LoVo (cell line): ENCODE results near the gene UBE2D1.
"Not testable (repeated sequence)": the region's sequence is repeated elsewhere in the genome, so short reads cannot be mapped to it uniquely, and the experiment has no call there.

Experiments used
- DNase-seq: peaks from one replicate; pipeline ENCODE4 v3.0.0-alpha.2; 2016; ENCODE audit warnings: low spot score

The UBE2D1 gene

DNA sequence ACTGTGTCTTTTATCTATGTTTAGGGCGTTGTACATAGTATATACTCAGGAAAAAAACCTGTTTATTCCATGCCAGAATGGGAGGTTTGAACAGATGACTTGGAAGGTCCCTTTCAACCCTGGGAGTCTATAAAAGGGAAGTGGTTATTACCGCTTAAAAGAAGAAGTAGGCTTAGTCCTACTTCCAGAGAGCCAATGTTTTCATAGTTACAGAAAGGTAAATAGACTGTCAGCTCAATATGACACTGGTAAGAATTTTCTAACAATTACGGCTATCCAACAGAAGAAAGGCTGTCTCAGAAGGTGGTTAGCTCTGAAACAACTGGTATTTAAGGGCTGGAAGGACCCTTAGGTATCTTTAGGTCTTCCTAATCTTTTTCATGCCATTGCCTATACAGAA, 49.3 kb downstream of the UBE2D1 start:
- no peak for DNase-seq

DNA sequence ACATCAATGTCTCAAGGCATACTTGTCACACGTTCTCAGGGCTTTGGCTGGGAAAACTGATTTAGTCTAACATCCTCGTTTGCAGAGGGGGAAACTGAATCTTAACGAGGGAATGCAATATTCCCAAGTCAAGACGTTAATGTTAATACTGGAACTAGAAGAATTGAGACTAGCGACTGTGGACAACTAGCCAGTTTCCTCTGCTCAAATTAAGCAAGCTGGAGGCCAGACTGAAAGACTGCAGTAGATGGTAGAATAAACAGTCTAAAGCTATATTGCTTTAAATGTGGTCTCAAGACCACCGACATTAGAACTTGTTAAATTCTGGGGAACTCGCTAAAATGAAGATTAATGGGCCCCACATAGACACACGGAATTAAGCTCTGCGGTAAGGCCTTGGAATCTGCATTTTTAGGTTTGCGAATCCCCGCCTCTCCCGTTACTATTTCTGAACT, 49.8 kb downstream of the UBE2D1 start:
- DNase-seq, result peak; percentile 1

DNA sequence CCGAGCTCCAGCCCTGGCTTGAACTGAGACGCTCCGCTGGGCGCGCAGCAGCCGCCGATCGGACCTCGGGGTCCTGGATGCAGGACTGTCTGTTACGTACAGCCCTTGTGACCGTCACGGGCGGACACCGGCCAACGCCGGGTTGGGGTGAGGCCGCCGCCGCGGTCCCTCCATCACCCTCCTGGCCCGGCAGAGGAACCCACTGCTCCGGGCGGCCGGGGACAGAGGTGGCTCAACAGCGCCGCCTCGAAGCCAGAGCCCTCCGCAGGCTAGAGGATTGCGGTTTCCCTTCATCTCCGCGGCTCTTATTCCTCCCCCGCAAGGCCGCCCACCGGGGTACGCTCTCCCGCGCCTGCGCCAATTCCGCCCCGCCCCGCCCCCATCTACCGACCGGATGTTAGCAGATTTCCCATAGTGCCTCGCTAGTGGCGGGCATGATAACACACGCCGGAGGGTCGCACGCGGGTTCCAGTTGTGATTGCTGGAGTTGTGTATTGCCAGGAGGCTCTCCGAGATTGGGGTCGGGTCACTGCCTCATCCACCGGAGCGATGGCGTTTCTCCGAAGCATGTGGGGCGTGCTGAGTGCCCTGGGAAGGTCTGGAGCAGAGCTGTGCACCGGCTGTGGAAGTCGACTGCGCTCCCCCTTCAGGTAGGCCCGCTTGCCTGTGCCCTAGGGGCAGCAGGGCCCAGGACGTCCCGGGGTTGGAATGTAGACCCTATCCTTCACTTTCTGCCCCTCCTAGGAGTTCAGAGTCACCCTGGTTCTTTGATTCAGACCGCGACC, 50.4 kb downstream of the UBE2D1 start, which contains the start of gene TFAM:
Gene TFAM, plus strand, starts transcription at position 412 of the 785 bp plus-strand sequence. Its CDS starts 138 bp downstream, at position 550.
- DNase-seq, result peak; percentile 94

DNA sequence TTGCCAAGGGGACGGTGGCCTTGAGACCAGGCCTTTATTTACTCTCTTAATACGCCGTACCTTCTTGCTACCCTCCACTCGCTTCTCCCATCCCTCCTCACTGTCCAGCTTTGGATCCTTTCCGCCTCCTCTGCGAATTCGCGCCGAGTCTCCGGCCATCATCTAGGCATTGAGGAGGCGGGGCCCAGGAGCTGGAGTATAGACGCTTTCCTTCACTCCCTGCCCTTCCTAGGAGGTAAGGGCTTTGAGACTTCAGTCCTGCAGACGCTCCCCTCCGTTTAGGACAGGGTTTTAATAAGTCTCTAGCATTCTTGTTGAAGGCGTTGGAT, 50.9 kb downstream of the UBE2D1 start:
- DNase-seq, result peak; percentile 38

DNA sequence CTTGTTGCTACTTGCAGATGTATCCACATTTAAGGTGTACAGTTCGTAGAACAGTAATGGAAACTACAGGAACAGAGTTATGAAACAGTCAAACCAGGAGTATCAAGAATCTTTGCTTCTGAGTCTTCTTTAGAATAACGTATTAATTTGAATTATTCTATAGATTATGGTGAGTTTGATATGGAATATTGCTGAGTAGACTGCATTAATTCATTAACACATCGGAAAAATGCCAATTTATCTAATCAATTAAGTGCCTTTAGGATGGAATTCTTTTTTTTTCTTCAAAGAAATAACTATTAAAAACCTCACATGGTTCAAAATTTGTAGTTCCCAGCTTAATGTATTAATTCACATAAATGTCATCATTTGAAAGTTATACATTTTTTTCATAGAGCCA, 54.2 kb downstream of the UBE2D1 start:
- DNase-seq, result no peak

DNA sequence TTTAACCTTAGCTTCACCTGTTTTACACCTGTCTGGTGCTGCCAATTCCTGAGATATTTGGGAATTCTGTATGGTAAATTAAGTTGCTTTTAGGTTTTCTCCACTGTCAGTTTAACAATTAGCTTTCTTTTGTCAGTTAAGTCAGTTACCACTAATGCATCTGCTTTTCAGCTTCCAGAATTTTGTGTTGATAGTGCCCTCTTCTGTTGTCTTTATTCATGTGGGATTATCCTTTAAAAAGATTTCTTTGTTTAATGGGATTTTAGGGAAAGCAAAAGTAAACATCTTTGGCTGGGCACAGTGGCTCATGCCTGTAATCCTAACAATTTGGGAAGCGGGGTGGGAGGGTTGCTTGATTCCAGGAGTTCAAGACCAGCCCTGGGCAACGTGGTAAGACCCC, 58.5 kb downstream of the UBE2D1 start:
- DNase-seq, result no peak

DNA sequence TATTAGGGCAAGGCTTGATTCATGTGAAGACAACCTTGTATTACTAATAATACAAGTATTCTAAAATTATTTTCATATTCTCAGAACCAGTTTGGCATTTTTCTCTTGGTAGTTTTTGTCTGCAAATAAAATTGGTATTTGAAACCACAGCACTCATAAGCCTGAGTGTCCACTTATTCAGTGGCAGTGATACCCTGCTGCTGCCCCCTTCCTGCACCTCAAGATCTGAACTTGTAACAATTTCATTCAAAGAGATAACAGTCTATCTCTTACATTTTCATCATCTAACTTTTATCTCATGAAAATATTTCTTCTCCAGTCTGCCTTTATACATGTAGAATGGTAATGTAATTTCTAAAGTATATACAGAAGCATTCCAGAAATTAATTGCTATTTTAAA, 59.7 kb downstream of the UBE2D1 start:
- no peak for DNase-seq

DNA sequence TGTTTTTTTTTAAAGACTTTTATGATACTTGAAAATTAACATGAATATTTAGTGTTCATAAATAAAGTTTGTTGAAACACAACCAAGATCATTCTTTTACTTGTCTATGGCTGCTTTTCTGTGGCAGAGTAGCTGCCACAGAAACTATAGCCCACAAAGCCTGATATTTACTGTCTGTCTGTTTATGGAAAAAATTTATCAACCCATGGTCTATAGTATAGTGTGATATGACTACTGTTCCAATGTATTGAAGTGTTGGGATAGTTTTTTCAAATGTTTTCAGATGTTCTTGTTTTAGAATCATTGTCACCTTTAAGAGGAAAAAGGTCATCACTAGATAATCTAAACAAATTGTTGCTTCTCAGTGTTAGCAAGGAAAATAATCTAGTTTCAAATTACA, 61.3 kb downstream of the UBE2D1 start:
- DNase-seq, result no peak

DNA sequence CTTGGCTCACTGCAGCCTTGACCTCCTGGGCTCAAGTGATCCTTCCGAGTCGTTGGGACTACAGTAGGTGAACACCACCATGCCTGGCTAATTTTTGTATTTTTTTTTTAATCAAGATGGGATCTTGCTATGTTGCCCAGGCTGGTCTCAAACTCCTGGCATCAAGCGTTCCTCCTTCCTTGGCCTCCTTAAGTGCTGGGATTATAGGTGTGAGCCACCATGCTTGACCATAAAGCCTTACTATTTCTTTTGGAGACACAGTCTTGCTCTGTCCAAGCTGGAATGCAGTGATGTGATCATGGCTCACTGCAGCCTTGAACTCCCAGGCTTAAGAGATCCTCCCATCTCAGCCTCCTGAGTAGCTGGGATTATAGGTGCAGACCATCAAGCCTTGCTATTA, 63.0 kb downstream of the UBE2D1 start:
- DNase-seq, result no peak

DNA sequence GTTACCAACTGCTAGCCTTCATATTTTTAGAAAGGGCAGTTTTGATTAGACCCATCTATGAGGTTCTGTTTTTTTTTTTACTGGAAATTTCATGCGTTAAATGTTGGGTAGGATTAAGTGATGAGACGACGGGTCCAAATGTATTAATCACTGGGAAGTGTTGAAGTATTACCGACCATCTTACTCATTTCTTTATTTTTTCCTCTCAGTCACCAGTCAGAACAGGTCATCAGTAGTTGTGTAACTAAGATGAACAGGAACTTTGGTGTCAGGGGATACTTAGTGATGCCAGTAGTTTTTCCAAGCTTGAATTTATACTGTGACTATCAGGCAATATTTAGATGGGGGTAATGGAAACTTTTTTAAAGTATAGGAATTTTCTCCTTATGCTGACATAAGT, 64.6 kb downstream of the UBE2D1 start:
- DNase-seq, result no peak

DNA sequence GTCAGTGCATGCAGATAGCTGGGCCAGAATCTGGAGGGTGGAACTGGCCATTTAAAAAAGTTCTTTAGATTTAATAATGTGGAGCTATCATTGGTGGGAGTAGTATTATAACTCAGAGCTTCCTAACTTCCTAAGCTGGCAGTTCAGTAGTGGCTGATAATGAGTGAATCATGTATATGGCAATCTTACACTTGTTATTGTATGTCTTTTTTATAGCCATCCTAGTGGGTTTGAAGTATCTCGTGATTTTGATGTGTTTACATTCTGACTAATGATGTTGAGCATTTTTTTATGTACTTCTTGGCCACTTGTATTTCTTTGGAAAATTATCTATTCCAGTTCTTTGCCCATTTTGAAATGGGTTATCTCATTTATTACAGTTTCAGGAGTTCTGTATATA, 65.8 kb downstream of the UBE2D1 start:
- peak; percentile 16 for DNase-seq

DNA sequence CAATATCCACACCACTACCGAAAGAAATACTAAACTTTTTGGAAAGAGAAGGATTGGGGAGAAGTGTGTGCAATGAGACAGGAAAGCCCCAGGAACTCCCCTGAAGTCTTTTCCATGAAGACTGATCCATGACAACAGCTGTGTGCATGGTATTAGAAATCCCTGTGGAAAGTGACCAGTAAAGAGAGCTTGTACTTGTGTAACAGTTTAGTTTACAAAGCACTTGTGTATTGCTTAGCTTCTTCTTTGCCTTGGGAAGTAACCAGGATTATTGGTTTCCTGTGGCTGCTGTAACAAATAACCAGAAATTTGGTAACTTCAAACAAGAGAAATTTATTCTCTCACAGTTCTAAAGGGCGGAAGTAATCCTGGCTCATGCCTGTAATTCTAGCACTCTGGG, 69.2 kb downstream of the UBE2D1 start:
- no peak for DNase-seq

DNA sequence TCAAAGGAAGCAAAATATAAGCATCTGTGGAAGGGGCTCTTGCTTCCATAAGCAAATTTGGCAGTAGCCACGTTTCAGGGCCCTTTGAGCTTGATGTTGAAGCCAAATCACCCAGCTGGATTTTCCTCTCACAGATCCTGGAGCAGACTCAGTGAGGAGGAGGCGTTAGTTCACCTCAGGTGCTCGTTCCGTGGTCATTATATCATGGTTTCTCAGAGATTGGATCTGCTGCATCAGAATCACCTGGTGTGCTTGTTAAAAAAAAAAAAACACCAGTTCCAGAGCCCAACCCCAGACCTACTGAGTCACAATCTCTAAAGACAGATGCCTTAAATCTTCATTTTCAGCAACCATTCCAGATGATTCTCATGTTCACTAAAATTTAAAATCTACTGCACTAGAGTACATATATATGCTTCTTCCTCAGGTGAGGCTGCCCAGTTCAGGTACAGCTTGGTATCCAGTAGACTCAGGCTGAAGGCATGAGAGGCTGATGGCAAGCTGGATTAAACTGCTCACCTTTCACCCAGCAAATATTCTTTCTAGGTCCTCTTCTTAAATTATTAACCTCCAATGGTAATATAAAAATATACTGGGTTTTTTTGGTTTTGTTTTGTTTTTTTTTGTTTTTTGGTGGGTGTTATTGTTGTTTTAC, 75.3 kb downstream of the UBE2D1 start:
- no peak for DNase-seq

DNA sequence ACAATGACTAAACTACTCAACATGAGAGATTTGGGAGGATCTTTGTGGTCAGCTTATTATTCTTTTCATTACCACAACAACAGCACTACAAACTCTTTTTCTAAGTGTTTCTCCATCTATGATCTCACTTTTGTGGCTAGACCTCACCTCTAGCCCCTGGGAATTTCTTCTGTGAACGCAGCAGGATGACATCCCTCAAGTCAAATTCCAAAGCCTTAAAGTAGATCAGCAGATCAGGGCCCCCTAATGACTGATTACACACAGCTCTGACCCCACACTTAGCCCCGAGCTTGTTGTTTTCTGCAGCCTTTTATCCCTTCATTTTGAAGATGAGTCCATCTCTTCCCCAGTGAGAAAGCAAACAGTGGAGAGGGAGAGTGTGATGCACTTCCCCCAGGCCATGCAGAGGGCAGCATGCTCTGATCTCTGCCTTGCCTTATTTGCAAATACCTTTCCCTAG, 77.7 kb downstream of the UBE2D1 start:
- DNase-seq, result no peak

DNA sequence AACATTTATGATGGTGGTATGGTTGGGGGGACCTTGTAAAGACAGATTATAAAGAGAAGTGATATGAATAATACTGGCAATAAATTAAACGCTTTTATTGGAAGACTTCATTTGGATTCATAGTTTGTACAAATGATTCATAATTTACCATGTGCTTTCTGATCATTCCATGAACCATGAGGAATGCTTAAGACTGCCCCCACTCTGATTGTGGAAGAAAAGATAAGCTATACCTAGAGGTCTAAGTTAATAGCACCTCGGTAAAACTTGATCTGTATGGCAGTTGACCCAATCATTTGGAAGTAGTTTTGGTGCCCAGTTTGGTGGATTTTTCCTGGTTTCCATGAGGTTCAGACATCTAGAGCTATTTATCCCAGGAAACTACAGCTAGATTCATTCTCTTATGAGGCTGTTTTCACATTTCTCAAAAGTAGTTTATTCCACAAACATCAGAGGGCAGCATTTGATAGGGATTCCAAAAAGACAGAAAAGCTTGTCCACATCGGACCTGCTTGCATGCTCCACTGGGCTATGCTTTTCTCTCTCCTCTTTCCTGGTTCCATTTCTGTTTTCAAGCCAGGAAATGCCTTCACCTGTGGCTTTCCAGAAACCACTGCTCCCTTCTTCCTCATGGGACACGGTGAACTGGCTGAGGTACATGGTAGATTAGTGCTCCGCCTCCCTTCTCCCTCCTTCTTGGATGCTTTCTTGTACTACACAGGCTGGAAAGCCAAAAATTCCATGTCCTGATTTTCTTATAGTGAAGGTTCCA, 79.7 kb downstream of the UBE2D1 start:
- peak; percentile 14 for DNase-seq

DNA sequence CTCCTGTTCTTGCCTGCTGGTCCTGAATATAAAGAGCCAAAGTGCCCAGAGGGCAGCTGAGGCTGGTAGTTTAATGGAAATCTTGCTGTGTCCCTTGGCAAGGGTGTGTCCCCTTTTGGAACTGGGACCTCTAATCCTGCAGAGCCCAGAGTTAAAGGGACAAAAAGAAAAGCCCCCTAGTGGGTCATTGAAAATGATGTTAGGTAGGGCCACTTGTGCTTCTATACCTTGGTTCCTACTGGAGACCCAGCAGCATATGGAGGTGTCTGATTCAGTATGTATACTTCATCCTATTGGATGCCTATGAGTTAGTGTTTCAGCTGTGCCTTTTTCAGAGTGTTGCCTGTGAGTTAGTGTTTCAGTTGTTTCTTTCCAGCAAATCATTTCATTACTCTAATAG, 81.0 kb downstream of the UBE2D1 start:
- DNase-seq, result no peak

DNA sequence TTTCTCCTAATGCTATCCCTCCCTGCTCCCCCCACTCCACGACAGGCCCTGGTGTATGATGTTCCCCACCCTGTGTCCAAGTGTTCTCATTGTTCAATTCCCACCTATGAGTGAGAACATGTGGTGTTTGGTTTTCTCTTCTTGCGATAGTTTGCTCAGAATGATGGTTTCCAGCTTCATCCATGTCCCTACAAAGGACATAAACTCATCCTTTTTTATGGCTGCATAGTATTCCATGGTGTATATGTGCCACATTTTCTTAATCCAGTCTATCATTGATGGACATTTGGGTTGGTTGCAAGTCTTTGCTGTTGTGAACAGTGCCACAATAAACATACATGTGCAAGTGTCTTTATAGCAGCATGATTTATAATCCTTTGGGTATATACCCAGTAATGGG, 83.1 kb downstream of the UBE2D1 start:
- DNase-seq, result not testable (repeated sequence)
